Lower leg skin (tissue), 3 donors: ENCODE measurements around the gene HSD11B2.

ENCODE experiments used
- CTCF ChIP-seq, 3 donors: fragments of 450-650 bp; IDR thresholded peaks; one replicate each; pipeline ENCODE4 v1.5.1; 2016; ENCODE audit warnings: antibody characterized with exemption in 3 of 3, mild to moderate bottlenecking in 3 of 3, moderate library complexity in 2 of 3
- POLR2A ChIP-seq, 2 donors: fragments of 450-650 bp; IDR thresholded peaks; one replicate each; pipeline ENCODE4 v1.6.1; 2016 to 2017; ENCODE audit warnings: antibody characterized with exemption in 2 of 2, mild to moderate bottlenecking in 1 of 2, moderate library complexity in 1 of 2

GRCh38 chr16:67383284-67383683 lies 47.6 kb upstream of the HSD11B2 start:
- no peak for TF ChIP-seq CTCF (IDR thresholded peaks at IDR 0.05)
- no peak for TF ChIP-seq POLR2A (IDR thresholded peaks at IDR 0.05)
